NCI-H2029 treated with DMSO at 0.1 percent for 48 hours (cell line): ENCODE data around the gene PCDHB6.
"Not testable (repeated sequence)": the region's sequence is repeated elsewhere in the genome, so short reads cannot be mapped to it uniquely, and the experiment has no call there.

ENCODE experiments used
- DNase-seq: peaks from one replicate; lab custom pipeline; 2025; lab: John Stamatoyannopoulos, UW

The PCDHB6 gene

GRCh38 chr5:141172381-141173204, 22.7 kb downstream of the PCDHB6 start, which contains the start of gene PCDHB7:
TSS of gene PCDHB7 (plus strand) at chr5:141172644. CDS start at chr5:141172836, 192 bp downstream.
- peak; percentile 14 for DNase-seq

- not testable (repeated sequence) for DNase-seq
Measured at GRCh38 chr5:141174291-141175104, 24.6 kb downstream of the PCDHB6 start.

GRCh38 chr5:141175933-141176332, 26.1 kb downstream of the PCDHB6 start:
- no peak for DNase-seq

- not testable (repeated sequence) for DNase-seq
Measured at GRCh38 chr5:141177577-141178191, 27.8 kb downstream of the PCDHB6 start, which contains the start of gene PCDHB8. TSS of gene PCDHB8 (plus strand) at chr5:141177790. CDS start at chr5:141178035, 245 bp downstream.

GRCh38 chr5:141179371-141179770, 29.5 kb downstream of the PCDHB6 start:
- DNase-seq = not testable (repeated sequence)

- not testable (repeated sequence) for DNase-seq
Measured at GRCh38 chr5:141179876-141180275, 30.0 kb downstream of the PCDHB6 start.

- no peak for DNase-seq
Measured at GRCh38 chr5:141180313-141180712, 30.5 kb downstream of the PCDHB6 start.

GRCh38 chr5:141182248-141182647, 32.4 kb downstream of the PCDHB6 start, which contains the start of gene PCDHB16:
TSS of gene PCDHB16 (plus strand) at chr5:141182387. CDS start at chr5:141182560, 173 bp downstream.
- DNase-seq = peak; percentile 44

- DNase-seq = not testable (repeated sequence)
Measured at GRCh38 chr5:141184117-141184855, 34.4 kb downstream of the PCDHB6 start.

- no peak for DNase-seq
Measured at GRCh38 chr5:141186897-141187512, 37.1 kb downstream of the PCDHB6 start, which contains the start of gene PCDHB9. TSS of gene PCDHB9 (plus strand) at chr5:141187161. CDS start at chr5:141187319, 158 bp downstream.

GRCh38 chr5:141188682-141189081, 38.8 kb downstream of the PCDHB6 start:
- DNase-seq = not testable (repeated sequence)

- not testable (repeated sequence) for DNase-seq
Measured at GRCh38 chr5:141189131-141189530, 39.3 kb downstream of the PCDHB6 start.

- no peak for DNase-seq
Measured at GRCh38 chr5:141192110-141192725, 42.4 kb downstream of the PCDHB6 start, which contains the start of gene PCDHB10. TSS of gene PCDHB10 (plus strand) at chr5:141192353. CDS start at chr5:141192553, 200 bp downstream.

- not testable (repeated sequence) for DNase-seq
Measured at GRCh38 chr5:141194332-141194731, 44.5 kb downstream of the PCDHB6 start.

- no peak for DNase-seq
Measured at GRCh38 chr5:141196363-141196762, 46.5 kb downstream of the PCDHB6 start.

- no peak for DNase-seq
Measured at GRCh38 chr5:141199359-141200235, 49.7 kb downstream of the PCDHB6 start, which contains the start of gene PCDHB11. TSS of gene PCDHB11 (plus strand) at chr5:141199627. CDS start at chr5:141199775, 148 bp downstream.

GRCh38 chr5:141201126-141201525, 51.3 kb downstream of the PCDHB6 start:
- DNase-seq = not testable (repeated sequence)

GRCh38 chr5:141201646-141202045, 51.8 kb downstream of the PCDHB6 start:
- DNase-seq = not testable (repeated sequence)
